NB4 (cell line): ENCODE results near the gene ELAPOR2.

Experiments
- DNase-seq: peaks from one replicate; pipeline ENCODE4 v3.0.0; 2010; ENCODE audit warnings: low read depth
- H3K4me3 ChIP-seq: one replicate; pipeline ENCODE4 v1.5.1; 2011; ENCODE audit warnings: mild to moderate bottlenecking, low read depth, low read length, moderate library complexity
- CTCF ChIP-seq: IDR thresholded peaks from one replicate; pipeline ENCODE4 v1.5.1; 2012; ENCODE audit warnings: low read depth, low read length
- MAX ChIP-seq: IDR thresholded peaks from 2 replicates; pipeline ENCODE4 v1.6.1; 2011; ENCODE audit warnings: low read depth, low read length
- MYC ChIP-seq: IDR thresholded peaks from 2 replicates; pipeline ENCODE4 v1.6.1; 2011; ENCODE audit warnings: low read depth, low read length
- POLR2A ChIP-seq: IDR thresholded peaks from 2 replicates; pipeline ENCODE4 v1.6.1; 2011; ENCODE audit warnings: mild to moderate bottlenecking; ENCODE audit not compliant: insufficient read length; ENCODE audit errors: extremely low read depth

The ELAPOR2 gene

GRCh38 chr7:87027900-87028299 lies 31.6 kb downstream of the ELAPOR2 start:
- DNase-seq = no peak
- no peak for TF ChIP-seq POLR2A
- TF ChIP-seq CTCF = no peak
- TF ChIP-seq MAX = no peak
- no peak for TF ChIP-seq MYC
- no peak overlapping the region for H3K4me3 ChIP-seq

- no peak for DNase-seq
- H3K4me3 ChIP-seq = no peak overlapping the region
- no peak for TF ChIP-seq CTCF
- no peak for TF ChIP-seq POLR2A
- TF ChIP-seq MAX = no peak
- no peak for TF ChIP-seq MYC
Observed at GRCh38 chr7:87021285-87021684, 38.2 kb downstream of the ELAPOR2 start.

- TF ChIP-seq MAX (no peak), MYC (no peak), CTCF (no peak), POLR2A (no peak)
- no peak for DNase-seq
- no peak overlapping the region for H3K4me3 ChIP-seq
Observed at GRCh38 chr7:87016606-87017005, 42.8 kb downstream of the ELAPOR2 start.

- H3K4me3 ChIP-seq = no peak overlapping the region
- TF ChIP-seq POLR2A (no peak), CTCF (no peak)
- no peak for DNase-seq
Observed at GRCh38 chr7:87013840-87014190, 45.6 kb downstream of the ELAPOR2 start.

GRCh38 chr7:87013136-87013839 lies 46.2 kb downstream of the ELAPOR2 start:
- no peak for DNase-seq
- H3K4me3 ChIP-seq = no peak overlapping the region
- TF ChIP-seq POLR2A (no peak), CTCF (no peak), MAX (no peak), MYC (no peak)
